ENCODE results near the gene CADM2. TPM values are rescaled to one million over a fixed set of nuclear protein-coding genes. Genes with fewer than 3 reads are reported as not detected.

The CADM2 gene
- total RNA-seq, 1 experiment from 2014 or later = not detected

- H4K20me1 ChIP-seq (ENCODE audit: insufficient read depth) = no peaks in the 10 kb centered on the region
- no peaks in the 10 kb centered on the region for H3K9me2 ChIP-seq (ENCODE audit: insufficient read depth)
- no peak overlapping the region for H3K27ac ChIP-seq (ENCODE audit: low read depth, low read length)
- H3K4me3 ChIP-seq (replicated peaks in 1 of 2; ENCODE audit: low read depth in 1 of 2, low read length in 2 of 2) = no peak overlapping the region
- H3K9ac ChIP-seq (ENCODE audit: low read length) = no peak overlapping the region
- no peak for DNase-seq (ENCODE audit: low read depth, low spot score)
- ATAC-seq = no peak
- no peak overlapping the region for H3K4me2 ChIP-seq (ENCODE audit: low read length)
- intact Hi-C loops (cut with micrococcal nuclease) = loop anchor here (5.0 kb wide), 1 partner anchor 1499 kb away; no protein-coding TSS in a partner anchor
- no peaks in the 10 kb centered on the region for H3K79me2 ChIP-seq (ENCODE audit: insufficient read depth, low read length)
- H3K9me3 ChIP-seq (ENCODE audit: control insufficient read depth in 1 of 2, insufficient read depth in 1 of 2, low read depth in 1 of 2, low read length in 2 of 2) = peaks cover 14 to 24% of the 10 kb centered on the region in 2 experiments; a peak in 2 of 4 replicates
- no TSS peak for BruUV-seq (replicated peaks)
- no peaks in the 10 kb centered on the region for H3K36me3 ChIP-seq (ENCODE audit: control insufficient read depth in 1 of 2, insufficient read depth in 2 of 2, low read length in 2 of 2)
- no peaks in the 10 kb centered on the region for H3K27me3 ChIP-seq (ENCODE audit: insufficient read depth, low read length)
- ChIA-PET CTCF (no interaction called here), RAD21 (ENCODE audit: low non-redundant PET in 1 of 2, low total read pairs in 2 of 2, uncharacterized antibody in 2 of 2, unreplicated experiment in 2 of 2) (no interaction called here), POLR2A (no interaction called here)
- H3K4me1 ChIP-seq (ENCODE audit: control insufficient read depth in 1 of 2, insufficient read depth in 2 of 2, low read length in 2 of 2) = no peaks in the 10 kb centered on the region
- no peak overlapping the region for H2AFZ ChIP-seq (ENCODE audit: low read depth, low read length, poor library complexity, severe bottlenecking)
- no peak for TF ChIP-seq ZNF274 (IDR thresholded peaks at IDR 0.05; ENCODE audit: low read depth, low read length)
- no peak for TF ChIP-seq RAD21 (IDR thresholded peaks at IDR 0.05; ENCODE audit: low read depth)
- TF ChIP-seq ELF1 (IDR thresholded peaks at IDR 0.05; ENCODE audit: borderline replicate concordance, low read depth) = no peak
Observed at GRCh38 chr3:85041562-85042055, 82.8 kb downstream of the CADM2 start.

- intact Hi-C loops (cut with micrococcal nuclease) = no loop called here
- H2AFZ ChIP-seq (ENCODE audit: low read depth, low read length, poor library complexity, severe bottlenecking) = no peak overlapping the region
- no peaks in the 10 kb centered on the region for H3K9me2 ChIP-seq (ENCODE audit: insufficient read depth)
- ChIA-PET CTCF (no interaction called here), POLR2A (no interaction called here), RAD21 (ENCODE audit: low non-redundant PET in 1 of 2, low total read pairs in 2 of 2, uncharacterized antibody in 2 of 2, unreplicated experiment in 2 of 2) (no interaction called here)
- peaks cover 13 to 24% of the 10 kb centered on the region in 2 experiments; a peak in 2 of 4 replicates for H3K9me3 ChIP-seq (ENCODE audit: control insufficient read depth in 1 of 2, insufficient read depth in 1 of 2, low read depth in 1 of 2, low read length in 2 of 2)
- no peak overlapping the region for H3K4me3 ChIP-seq (replicated peaks in 1 of 2; ENCODE audit: low read depth in 1 of 2, low read length in 2 of 2)
- no TSS peak for BruUV-seq (replicated peaks)
- DNase-seq (ENCODE audit: low read depth, low spot score) = no peak
- no peak for TF ChIP-seq SP1 (IDR thresholded peaks at IDR 0.05; ENCODE audit: low read depth)
- H3K9ac ChIP-seq (ENCODE audit: low read length) = no peak overlapping the region
- no peaks in the 10 kb centered on the region for H3K27me3 ChIP-seq (ENCODE audit: insufficient read depth, low read length)
- H3K4me1 ChIP-seq (ENCODE audit: control insufficient read depth in 1 of 2, insufficient read depth in 2 of 2, low read length in 2 of 2) = no peaks in the 10 kb centered on the region
- ATAC-seq = no peak
- no peaks in the 10 kb centered on the region for H3K79me2 ChIP-seq (ENCODE audit: insufficient read depth, low read length)
- H3K4me2 ChIP-seq (ENCODE audit: low read length) = no peak overlapping the region
- H3K27ac ChIP-seq (ENCODE audit: low read depth, low read length) = no peak overlapping the region
- H4K20me1 ChIP-seq (ENCODE audit: insufficient read depth) = no peaks in the 10 kb centered on the region
- no peaks in the 10 kb centered on the region for H3K36me3 ChIP-seq (ENCODE audit: control insufficient read depth in 1 of 2, insufficient read depth in 2 of 2, low read length in 2 of 2)
Observed at GRCh38 chr3:85050821-85051220, 92.0 kb downstream of the CADM2 start.
